IMR-90 (cell line): ENCODE data around the gene KIF6. TPM values are rescaled to one million over a fixed set of nuclear protein-coding genes. Genes with fewer than 3 reads are reported as not detected.

Experiments
- ATAC-seq: fragments of 200-7000 bp; cut with Tn5 transposase; 2 replicates; pipeline ENCODE4 v1.9.1; 2020; ENCODE audit warnings: low read depth, mild to moderate bottlenecking, moderate library complexity
- BruUV-seq: library from RNA; stranded (reverse); fragments of 400-500 nt; replicated peaks from 2 replicates; lab custom pipeline; 2021; lab: Mats Ljungman, UMichigan
- CTCF ChIA-PET: fragments of 300-600 bp; formaldehyde crosslinking; extraction: SDS; loops from one replicate; lab custom pipeline; 2021; ENCODE audit warnings: antibody characterized with exemption; lab: Yijun Ruan, JAX
- POLR2A ChIA-PET: fragments of 300-600 bp; sonication (Branson Sonifier 250); formaldehyde crosslinking; loops from one replicate; lab custom pipeline; 2022; ENCODE audit warnings: antibody characterized with exemption; ENCODE audit not compliant: unreplicated experiment; lab: Charles Lee
- DNase-seq: peaks from one replicate; pipeline ENCODE4 v3.0.0; 2013
- H2AFZ ChIP-seq: replicated peaks from 2 replicates; pipeline ENCODE3; 2013; ENCODE audit warnings: low read length, mild to moderate bottlenecking; ENCODE audit not compliant: poor library complexity
- H2AK5ac ChIP-seq: 2 replicates; pipeline ENCODE4 v1.6.1; 2013; ENCODE audit warnings: low read depth, low read length, inconsistent platforms
- H2AK9ac ChIP-seq: replicated peaks from 2 replicates; pipeline ENCODE3; 2013; ENCODE audit warnings: mild to moderate bottlenecking, low read depth, low read length, moderate library complexity; ENCODE audit not compliant: poor library complexity
- H2BK120ac ChIP-seq: 2 replicates; pipeline ENCODE4 v1.6.1; 2013; ENCODE audit warnings: low read depth, low read length, inconsistent platforms
- H2BK15ac ChIP-seq: 3 replicates; pipeline ENCODE4 v1.6.1; 2013; ENCODE audit warnings: low read depth, low read length, inconsistent platforms
- H2BK20ac ChIP-seq: 2 replicates; pipeline ENCODE4 v1.6.1; 2013; ENCODE audit warnings: low read depth, mild to moderate bottlenecking, inconsistent platforms, low read length, moderate library complexity
- H2BK5ac ChIP-seq: 2 replicates; pipeline ENCODE4 v1.6.1; 2013; ENCODE audit warnings: mild to moderate bottlenecking, low read depth, low read length, inconsistent platforms; ENCODE audit not compliant: poor library complexity, severe bottlenecking
- H3K14ac ChIP-seq: replicated peaks from 2 replicates; pipeline ENCODE4 v1.6.1; 2013; ENCODE audit warnings: low read depth, low read length, inconsistent platforms
- H3K18ac ChIP-seq: 2 replicates; pipeline ENCODE4 v1.6.1; 2013; ENCODE audit warnings: low read depth, low read length, control low read depth
- H3K23ac ChIP-seq: 2 replicates; pipeline ENCODE4 v1.6.1; 2013; ENCODE audit warnings: low read depth, low read length, inconsistent platforms
- H3K27ac ChIP-seq: 2 replicates; pipeline ENCODE4 v1.5.1; 2013; ENCODE audit warnings: mild to moderate bottlenecking, control low read depth, low read length; ENCODE audit not compliant: insufficient read depth
- H3K27me3 ChIP-seq: 2 replicates; pipeline ENCODE4 v1.6.1; 2013; ENCODE audit warnings: low read length; ENCODE audit not compliant: control insufficient read depth, insufficient read depth
- H3K36me3 ChIP-seq: 2 replicates; pipeline ENCODE4 v1.6.1; 2013; ENCODE audit warnings: low read length, mixed read lengths; ENCODE audit not compliant: control insufficient read depth, insufficient read depth
- H3K4ac ChIP-seq: 2 replicates; pipeline ENCODE4 v1.6.1; 2013; ENCODE audit warnings: low read depth, low read length, inconsistent platforms
- H3K4me1 ChIP-seq: 2 replicates; pipeline ENCODE4 v1.6.1; 2013; ENCODE audit warnings: low read length, mixed read lengths; ENCODE audit not compliant: control insufficient read depth, insufficient read depth
- H3K4me2 ChIP-seq: 2 replicates; pipeline ENCODE4 v1.6.1; 2013; ENCODE audit warnings: low read depth, mild to moderate bottlenecking, control low read depth, low read length, moderate library complexity
- H3K4me3 ChIP-seq: 2 replicates; pipeline ENCODE4 v1.5.1; 2013; ENCODE audit warnings: low read depth, mild to moderate bottlenecking, control low read depth, low read length, moderate library complexity; ENCODE audit not compliant: insufficient read depth
- H3K56ac ChIP-seq: 2 replicates; pipeline ENCODE4 v1.6.1; 2013; ENCODE audit warnings: low read length, inconsistent platforms; ENCODE audit not compliant: insufficient read depth; ENCODE audit errors: extremely low read depth
- H3K79me1 ChIP-seq, 2 experiments: 2 replicates each; pipeline ENCODE4 v1.6.1; 2013; ENCODE audit warnings: low read length in 2 of 2, inconsistent platforms in 1 of 2, low read depth in 1 of 2
- H3K9ac ChIP-seq: 2 replicates; pipeline ENCODE4 v1.6.1; 2013; ENCODE audit warnings: low read depth, low read length, control low read depth
- H3K9me1 ChIP-seq: 2 replicates; pipeline ENCODE4 v1.6.1; 2013; ENCODE audit warnings: low read length, inconsistent platforms; ENCODE audit not compliant: insufficient read depth
- H3K9me3 ChIP-seq: 2 replicates; pipeline ENCODE4 v1.6.1; 2013; ENCODE audit warnings: low read length; ENCODE audit not compliant: control insufficient read depth, insufficient read depth
- H4K20me1 ChIP-seq: 2 replicates; pipeline ENCODE4 v1.6.1; 2013; ENCODE audit warnings: low read length, inconsistent platforms; ENCODE audit not compliant: insufficient read depth
- H4K5ac ChIP-seq: 2 replicates; pipeline ENCODE4 v1.6.1; 2013; ENCODE audit warnings: mild to moderate bottlenecking, low read depth, low read length, control low read depth
- H4K8ac ChIP-seq, 2 experiments: 2 replicates each; pipeline ENCODE4 v1.6.1; 2013; ENCODE audit warnings: low read depth in 2 of 2, low read length in 2 of 2, control low read depth in 1 of 2, inconsistent platforms in 1 of 2
- H4K91ac ChIP-seq: 2 replicates; pipeline ENCODE4 v1.6.1; 2013; ENCODE audit warnings: low read depth, low read length, inconsistent platforms; ENCODE audit not compliant: insufficient read depth
- BHLHE40 ChIP-seq: fragments of 150-350 bp; IDR thresholded peaks from 2 replicates; pipeline ENCODE4 v1.6.1; 2016; ENCODE audit warnings: mild to moderate bottlenecking, low read depth, low read length
- ELK1 ChIP-seq: fragments of 150-350 bp; IDR thresholded peaks from 2 replicates; pipeline ENCODE4 v1.6.1; 2016; ENCODE audit warnings: low read depth, mild to moderate bottlenecking, low read length, moderate library complexity, borderline replicate concordance
- MAZ ChIP-seq: IDR thresholded peaks from 2 replicates; pipeline ENCODE4 v1.6.1; 2012; ENCODE audit warnings: low read depth, mild to moderate bottlenecking, low read length, improper control_type of control experiment, moderate library complexity, borderline replicate concordance
- NFE2L2 ChIP-seq: fragments of 150-350 bp; IDR thresholded peaks from 2 replicates; pipeline ENCODE4 v1.6.1; 2016; ENCODE audit warnings: low read depth, mild to moderate bottlenecking, low read length
- RCOR1 ChIP-seq: IDR thresholded peaks from 2 replicates; pipeline ENCODE4 v1.6.1; 2012; ENCODE audit warnings: mild to moderate bottlenecking, low read length, improper control_type of control experiment; ENCODE audit not compliant: insufficient replicate concordance
- RFX5 ChIP-seq: IDR thresholded peaks from 2 replicates; pipeline ENCODE4 v1.8.0; 2012; ENCODE audit warnings: low read depth, mild to moderate bottlenecking, low read length, moderate library complexity
- SMC3 ChIP-seq: fragments of 150-350 bp; IDR thresholded peaks from 2 replicates; pipeline ENCODE4 v1.6.1; 2016; ENCODE audit warnings: low read depth, mild to moderate bottlenecking, antibody characterized with exemption, low read length, moderate library complexity
- WGBS, 2 experiments: methylation state at CpG; one replicate each; pipeline versions ENCODE4 v1.1.5 to v1.1.7; 2013; ENCODE audit warnings: missing lambda C conversion rate in 2 of 2; ENCODE audit not compliant: insufficient read length in 1 of 2; ENCODE audit errors: extremely low coverage in 2 of 2; 5-methylcytosine and 5-hydroxymethylcytosine counted together
- dilution Hi-C: fragments of 300-500 bp; cut with HindIII; formaldehyde crosslinking; loops from one replicate; pipeline ENCODE4 v1.14.3; 2018; ENCODE audit warnings: low sequenced_read_pairs; ENCODE audit not compliant: unreplicated experiment
- in situ Hi-C: fragments of 300-500 bp; cut with MboI; formaldehyde crosslinking; loops from 3 replicates; pipeline ENCODE4 v1.14.3; 2019; ENCODE audit warnings: low sequenced_read_pairs, inconsistent platforms, mixed read lengths
- intact Hi-C: fragments of 100-400 bp; cut with micrococcal nuclease; formaldehyde crosslinking; loops from 2 replicates; pipeline ENCODE4 v1.10.0; 2022
- polyA plus RNA-seq, 3 experiments: library from polyadenylated mRNA; depleted of rRNA; stranded (reverse); fragments of >200 nt; gene quantifications; 2 replicates each; pipeline ENCODE4 v1.2.3, GENCODE V29; 2012; ENCODE audit warnings: low replicate concordance in 1 of 3
- total RNA-seq: library from RNA; depleted of rRNA; stranded (reverse); fragments of >200 nt; gene quantifications from 2 replicates; pipeline ENCODE4 v1.2.3, GENCODE V29; 2012

The KIF6 gene
- total and polyA plus RNA-seq, 2 of the 4 experiments (the other 2 are of a cell fraction): under 0.01 to 0.10 TPM

- intact Hi-C loops (no loop called here), dilution Hi-C loops (no loop called here)
- 76% methylated on average over 4 of the region's 4 CpGs; no CpG with 5 or more reads in 1 of the 2 experiments for WGBS, 2 experiments
Measured at GRCh38 chr6:39587080-39587479, 138.1 kb downstream of the KIF6 start.

More at GRCh38 chr6:39587080-39587479, 138.1 kb downstream of the KIF6 start:
- no peak overlapping the region for H2AK5ac ChIP-seq
- no peak overlapping the region for H3K18ac ChIP-seq
- no peaks in the 10 kb centered on the region for H3K36me3 ChIP-seq
- no peak overlapping the region for H3K23ac ChIP-seq
- H3K4me2 ChIP-seq: no peak overlapping the region
- CTCF ChIA-PET: no interaction called here
- H3K56ac ChIP-seq: no peak overlapping the region
- no peaks in the 10 kb centered on the region for H3K79me1 ChIP-seq
- no peak overlapping the region for H3K4ac ChIP-seq
- TF ChIP-seq NFE2L2 (no peak), ELK1 (no peak), SMC3 (no peak), RCOR1 (no peak), RFX5 (no peak), MAZ (no peak), BHLHE40 (no peak)
- no peak overlapping the region for H2BK20ac ChIP-seq
- H2BK5ac ChIP-seq: no peak overlapping the region
- no peak overlapping the region for H4K8ac ChIP-seq
- H4K20me1 ChIP-seq: no peaks in the 10 kb centered on the region
- no peak overlapping the region for H2BK120ac ChIP-seq
- H2AFZ ChIP-seq: no peak overlapping the region
- in situ Hi-C loops: no loop called here
- POLR2A ChIA-PET: no interaction called here
- no peak overlapping the region for H3K9ac ChIP-seq
- no peaks in the 10 kb centered on the region for H3K9me1 ChIP-seq
- no peaks in the 10 kb centered on the region for H3K4me1 ChIP-seq
- no peak overlapping the region for H3K27ac ChIP-seq
- H3K4me3 ChIP-seq: no peak overlapping the region
- H4K5ac ChIP-seq: no peak overlapping the region
- no peak overlapping the region for H2BK15ac ChIP-seq
- H2AK9ac ChIP-seq: no peak overlapping the region
- no peak overlapping the region for H4K91ac ChIP-seq
- no TSS peak for BruUV-seq
- H3K14ac ChIP-seq: no peak overlapping the region
- H3K9me3 ChIP-seq: no peaks in the 10 kb centered on the region
- no peaks in the 10 kb centered on the region for H3K27me3 ChIP-seq
- DNase-seq (no peak), ATAC-seq (no peak)
